GM20000 (cell line): ENCODE data around the gene SLC37A1.

Experiments
- DNase-seq: peaks from one replicate; pipeline ENCODE4 v3.0.0; 2012; ENCODE audit warnings: low spot score
- TF ChIP-seq, protein P1 (sequence below): IDR thresholded peaks from 2 replicates; pipeline ENCODE4 v1.5.1; 2012; ENCODE audit warnings: mild to moderate bottlenecking, control low read depth; ENCODE audit errors: extremely low read depth, missing control alignments

The SLC37A1 gene

DNA sequence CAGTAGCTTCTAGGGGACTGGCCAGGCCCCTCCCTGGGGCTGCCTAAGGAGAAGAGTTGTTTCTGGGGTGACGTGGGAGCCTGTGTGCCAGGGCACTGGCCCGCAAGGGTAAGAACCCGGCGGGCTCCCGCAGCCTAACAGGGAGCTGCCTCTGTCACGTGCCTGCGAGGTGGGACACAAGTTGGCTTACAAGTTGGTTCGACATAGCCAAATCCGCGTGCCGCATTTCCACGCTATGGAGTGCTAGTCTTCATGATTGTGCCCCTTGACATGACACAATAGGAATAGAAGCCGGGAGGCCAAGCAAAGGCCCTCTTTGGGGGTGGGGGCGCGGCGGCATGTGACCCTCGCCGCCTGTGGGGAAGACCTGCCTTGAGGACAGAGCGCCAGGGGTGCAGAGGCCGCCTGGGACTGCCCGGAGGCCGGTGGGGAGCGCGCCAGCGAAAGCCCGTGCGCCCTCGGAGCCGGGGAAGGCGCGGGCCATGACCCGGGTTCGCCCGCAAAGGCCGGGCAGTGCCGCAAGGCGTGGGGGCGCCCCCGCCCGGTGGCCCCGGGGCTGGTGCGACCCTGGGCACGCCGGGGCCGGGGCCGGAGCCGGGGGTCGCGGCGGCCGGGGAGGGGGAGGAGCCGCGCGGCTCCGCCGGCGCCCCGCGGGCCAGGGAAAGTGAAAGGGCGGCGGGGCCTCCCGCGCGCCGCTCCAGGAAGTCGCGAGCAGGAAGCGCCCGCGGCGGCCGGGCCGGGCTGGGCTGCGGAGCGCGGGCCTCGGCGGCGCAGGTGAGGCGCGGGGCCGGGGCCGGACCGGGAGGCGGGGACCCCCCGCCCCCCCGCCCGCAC lies at the start of gene SLC37A1:
Gene SLC37A1 (plus strand): TSS at position 702 of the 834 bp plus-strand sequence. CDS start 4,603 bp downstream, outside the sequence.
- peak; percentile 84 for DNase-seq
- TF ChIP-seq, protein P1, sequence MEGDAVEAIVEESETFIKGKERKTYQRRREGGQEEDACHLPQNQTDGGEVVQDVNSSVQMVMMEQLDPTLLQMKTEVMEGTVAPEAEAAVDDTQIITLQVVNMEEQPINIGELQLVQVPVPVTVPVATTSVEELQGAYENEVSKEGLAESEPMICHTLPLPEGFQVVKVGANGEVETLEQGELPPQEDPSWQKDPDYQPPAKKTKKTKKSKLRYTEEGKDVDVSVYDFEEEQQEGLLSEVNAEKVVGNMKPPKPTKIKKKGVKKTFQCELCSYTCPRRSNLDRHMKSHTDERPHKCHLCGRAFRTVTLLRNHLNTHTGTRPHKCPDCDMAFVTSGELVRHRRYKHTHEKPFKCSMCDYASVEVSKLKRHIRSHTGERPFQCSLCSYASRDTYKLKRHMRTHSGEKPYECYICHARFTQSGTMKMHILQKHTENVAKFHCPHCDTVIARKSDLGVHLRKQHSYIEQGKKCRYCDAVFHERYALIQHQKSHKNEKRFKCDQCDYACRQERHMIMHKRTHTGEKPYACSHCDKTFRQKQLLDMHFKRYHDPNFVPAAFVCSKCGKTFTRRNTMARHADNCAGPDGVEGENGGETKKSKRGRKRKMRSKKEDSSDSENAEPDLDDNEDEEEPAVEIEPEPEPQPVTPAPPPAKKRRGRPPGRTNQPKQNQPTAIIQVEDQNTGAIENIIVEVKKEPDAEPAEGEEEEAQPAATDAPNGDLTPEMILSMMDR = peak; percentile 30

DNA sequence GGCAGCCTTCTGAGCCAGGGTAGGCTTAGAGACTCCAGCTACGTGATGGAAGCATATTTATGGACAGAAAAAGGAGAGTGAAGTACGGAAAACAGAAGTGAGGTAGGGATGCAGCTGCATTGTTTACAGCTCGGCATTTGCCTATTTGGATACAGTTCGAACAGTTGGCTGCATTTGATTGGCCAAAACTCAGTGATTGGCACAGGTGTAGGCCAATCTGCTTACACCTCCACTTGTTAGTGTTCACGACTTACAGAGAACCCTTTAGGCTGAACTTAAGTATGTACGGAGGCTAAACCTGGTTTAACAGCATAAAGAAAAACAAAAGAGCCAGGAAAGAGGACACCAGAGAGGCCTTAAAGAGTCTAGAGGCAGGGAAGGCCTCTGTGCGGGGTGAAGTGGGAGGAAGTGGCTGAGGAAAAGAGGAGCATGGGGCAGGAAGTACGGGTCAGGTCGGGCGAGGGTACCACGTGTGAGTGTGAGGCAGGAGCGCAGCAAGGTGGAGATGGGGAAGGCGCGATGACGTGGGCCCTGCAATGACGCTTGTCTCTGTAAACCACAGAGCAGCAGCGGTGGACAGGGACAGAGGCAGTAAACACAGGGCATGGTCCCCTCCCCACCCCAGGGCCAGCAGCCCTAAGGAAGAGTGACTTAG lies 49.7 kb upstream of the SLC37A1 start:
- DNase-seq = no peak
- TF ChIP-seq, protein P1 = no peak

DNA sequence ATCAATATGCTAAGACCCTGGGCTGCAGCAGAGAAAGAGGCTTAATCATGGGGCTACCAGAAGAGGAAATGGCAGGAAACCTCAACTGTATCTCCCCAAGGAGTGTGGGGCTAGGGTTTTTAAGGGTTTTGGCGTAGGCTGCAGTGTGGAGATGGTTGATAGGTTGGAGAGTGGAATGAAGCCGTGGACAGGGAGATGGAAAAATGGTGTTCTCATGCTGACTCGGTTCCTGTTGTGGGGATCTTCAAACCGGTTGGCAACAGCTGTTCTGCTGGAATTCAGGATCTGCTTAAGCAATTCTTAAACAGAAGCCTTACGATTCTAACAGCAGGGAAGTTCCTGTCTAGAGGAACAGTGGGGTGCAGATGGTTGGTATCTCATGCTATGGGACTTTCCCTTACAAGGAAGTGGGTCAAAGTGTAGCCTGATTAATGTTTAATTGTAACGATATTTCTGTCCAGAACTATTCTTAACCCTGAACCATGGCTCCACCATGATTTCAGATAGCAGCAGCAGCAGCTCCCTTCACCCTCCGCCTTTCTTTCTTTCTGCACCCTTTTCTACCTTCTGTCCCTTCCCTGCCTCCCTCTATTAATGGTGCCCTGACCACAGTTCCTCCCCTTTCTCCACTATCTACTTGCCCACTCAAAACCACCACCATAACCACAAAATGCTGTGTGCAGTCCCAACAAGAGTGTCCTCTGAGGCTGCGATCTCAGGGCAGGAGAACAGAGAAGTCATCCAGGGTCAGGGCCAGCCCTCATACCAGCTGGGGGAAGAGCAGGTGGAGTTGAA lies 48.4 kb upstream of the SLC37A1 start:
- TF ChIP-seq, protein P1 = no peak
- peak; percentile 39 for DNase-seq

DNA sequence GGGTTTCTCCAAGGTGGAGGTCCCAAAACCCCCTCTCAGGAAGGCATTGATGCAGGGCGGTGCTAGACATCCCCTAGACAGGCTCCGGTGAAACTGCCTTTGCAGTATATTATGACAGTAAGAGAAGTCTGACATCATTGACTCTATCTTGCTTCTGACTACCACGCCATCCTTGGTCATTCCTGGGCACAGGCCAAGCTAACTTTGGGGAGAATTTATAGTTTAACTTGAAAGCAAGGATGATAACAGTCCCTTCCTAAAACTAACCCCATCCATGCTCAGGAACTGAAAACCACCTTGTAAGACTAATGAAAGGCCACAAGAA lies 47.9 kb upstream of the SLC37A1 start:
- TF ChIP-seq, protein P1 = no peak
- no peak for DNase-seq

DNA sequence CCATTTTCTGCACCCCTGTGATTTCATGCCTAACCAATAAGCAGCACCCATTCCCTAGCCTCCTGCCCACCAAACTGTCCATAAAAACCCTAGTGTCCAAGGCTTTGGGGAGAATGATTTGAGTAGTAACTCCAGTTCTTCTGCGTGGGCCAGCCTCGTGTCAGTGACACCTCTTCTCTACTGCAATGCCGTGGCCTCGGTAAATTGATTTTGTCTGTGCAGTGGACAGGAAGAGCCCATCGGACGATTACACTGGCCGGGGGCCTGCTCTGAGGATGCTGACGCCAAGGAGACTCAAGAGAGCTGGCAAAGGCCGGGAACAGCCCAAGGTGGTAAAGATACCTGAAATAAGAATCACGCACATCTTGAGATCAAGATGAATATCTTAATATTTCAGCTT lies 47.0 kb upstream of the SLC37A1 start:
- TF ChIP-seq, protein P1 = no peak
- no peak for DNase-seq

DNA sequence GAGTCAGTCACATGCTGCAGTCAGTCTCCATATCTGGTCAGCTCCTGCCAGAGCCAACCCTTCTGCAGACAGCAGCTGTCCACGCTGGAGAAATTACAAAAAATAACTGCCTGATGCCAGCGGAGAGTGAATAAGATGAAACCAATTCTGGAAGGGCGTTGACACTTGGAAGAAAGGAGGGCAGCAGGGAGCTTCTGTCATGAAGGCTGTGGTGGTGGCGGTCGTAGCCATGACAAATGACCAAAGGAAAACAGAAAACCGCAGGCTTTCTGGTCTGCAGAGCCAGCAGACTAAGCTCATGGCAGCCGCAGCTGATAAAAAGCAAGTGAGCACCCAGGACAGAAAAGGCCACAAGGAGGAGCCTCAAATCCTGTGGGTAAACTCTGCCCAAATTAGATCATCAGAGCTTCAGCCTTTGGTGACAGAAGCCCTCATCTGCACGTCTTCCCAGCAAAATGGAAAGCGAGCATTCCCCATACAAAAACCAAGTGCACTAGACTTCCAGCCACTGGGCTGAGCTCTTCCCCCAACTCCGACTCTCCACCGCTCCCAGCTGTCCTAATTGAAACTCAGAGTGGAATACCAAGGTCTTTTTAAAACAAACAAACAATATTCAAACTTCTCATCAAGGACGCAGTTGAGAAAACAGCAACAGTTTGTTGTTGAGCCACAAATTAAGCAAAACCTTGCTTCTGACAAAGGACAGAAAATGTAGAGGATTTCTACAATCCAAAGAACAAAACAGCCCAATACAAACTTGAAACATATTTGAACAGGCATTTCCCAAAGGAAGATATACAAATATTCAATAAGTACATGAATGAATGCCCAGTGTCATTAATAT lies 46.3 kb upstream of the SLC37A1 start:
- DNase-seq = peak; percentile 53

More for the DNA sequence above, 46.3 kb upstream of the SLC37A1 start:
- TF ChIP-seq, protein P1 = peak; percentile 30
